Esophagus squamous epithelium (tissue), 4 donors: ENCODE measurements around the gene TSEN54.

Experiments used
- POLR2A ChIP-seq, 4 donors: fragments of 450-650 bp; IDR thresholded peaks; one replicate each; pipeline ENCODE4 v1.6.1; 2017; ENCODE audit warnings: antibody characterized with exemption in 4 of 4, mild to moderate bottlenecking in 4 of 4, moderate library complexity in 3 of 4
- TF ChIP-seq, protein P1 (sequence below), 6 experiments: fragments of 450-650 bp in 4 of 6; fragments of 200-600 bp in 2 of 6; sonication (generic) in 2 of 6; IDR thresholded peaks; one replicate each; pipeline ENCODE4 v1.5.1; 2016 to 2019; ENCODE audit warnings: antibody characterized with exemption in 6 of 6, mild to moderate bottlenecking in 4 of 6, moderate library complexity in 4 of 6

DNA sequence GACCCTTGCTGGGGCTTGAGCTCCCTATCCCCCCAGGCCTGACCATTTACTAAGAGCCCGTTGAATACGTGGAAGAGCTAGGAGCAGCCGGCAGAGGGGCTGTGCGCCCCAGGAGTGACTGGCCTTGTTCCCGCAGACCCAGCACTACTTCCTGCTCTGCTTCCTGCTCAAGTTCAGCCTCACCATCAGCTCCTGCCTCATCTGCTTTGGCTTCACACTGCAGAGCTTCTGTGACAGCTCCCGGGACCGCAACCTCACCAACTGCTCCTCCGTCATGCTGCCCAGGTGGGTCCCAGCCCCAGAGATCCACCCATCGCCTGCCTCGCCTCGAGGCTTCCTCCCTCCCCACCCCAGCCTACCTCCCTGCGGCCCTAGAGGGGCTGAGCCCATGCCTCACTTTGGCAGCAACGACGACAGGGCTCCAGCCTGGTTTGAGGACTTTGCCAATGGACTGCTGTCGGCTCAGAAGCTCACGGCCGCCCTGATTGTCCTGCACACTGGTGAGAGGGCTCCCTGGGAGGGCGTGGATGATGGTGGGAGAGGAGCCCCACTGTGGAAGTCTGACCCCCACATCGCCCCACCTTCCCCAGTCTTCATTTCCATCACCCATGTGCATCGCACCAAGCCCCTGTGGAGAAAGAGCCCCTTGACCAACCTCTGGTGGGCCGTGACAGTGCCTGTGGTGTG is 18.1 kb upstream of the TSEN54 start:
- TF ChIP-seq, protein P1, sequence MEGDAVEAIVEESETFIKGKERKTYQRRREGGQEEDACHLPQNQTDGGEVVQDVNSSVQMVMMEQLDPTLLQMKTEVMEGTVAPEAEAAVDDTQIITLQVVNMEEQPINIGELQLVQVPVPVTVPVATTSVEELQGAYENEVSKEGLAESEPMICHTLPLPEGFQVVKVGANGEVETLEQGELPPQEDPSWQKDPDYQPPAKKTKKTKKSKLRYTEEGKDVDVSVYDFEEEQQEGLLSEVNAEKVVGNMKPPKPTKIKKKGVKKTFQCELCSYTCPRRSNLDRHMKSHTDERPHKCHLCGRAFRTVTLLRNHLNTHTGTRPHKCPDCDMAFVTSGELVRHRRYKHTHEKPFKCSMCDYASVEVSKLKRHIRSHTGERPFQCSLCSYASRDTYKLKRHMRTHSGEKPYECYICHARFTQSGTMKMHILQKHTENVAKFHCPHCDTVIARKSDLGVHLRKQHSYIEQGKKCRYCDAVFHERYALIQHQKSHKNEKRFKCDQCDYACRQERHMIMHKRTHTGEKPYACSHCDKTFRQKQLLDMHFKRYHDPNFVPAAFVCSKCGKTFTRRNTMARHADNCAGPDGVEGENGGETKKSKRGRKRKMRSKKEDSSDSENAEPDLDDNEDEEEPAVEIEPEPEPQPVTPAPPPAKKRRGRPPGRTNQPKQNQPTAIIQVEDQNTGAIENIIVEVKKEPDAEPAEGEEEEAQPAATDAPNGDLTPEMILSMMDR (IDR thresholded peaks at IDR 0.05) = no peak
- TF ChIP-seq POLR2A (IDR thresholded peaks at IDR 0.05) = no peak
